Measurements from ENCODE around the gene TNIP3. TPM values are rescaled to one million over a fixed set of nuclear protein-coding genes. Genes with fewer than 3 reads are reported as not detected.

Gene TNIP3
- under 0.01 TPM in 2 replicates for total RNA-seq (ENCODE audit: low replicate concordance)

GRCh38 chr4:121164291-121164690, at the start of gene TNIP3:
TNIP3 (minus strand) TSS chr4:121164321; CDS start chr4:121164125, 196 bp downstream.

Other genes starting within 250 kb of the TNIP3 start
- gene PRDM5, start 241.6 kb downstream of the TNIP3 start, total RNA-seq (ENCODE audit: low replicate concordance), result 5.6 and 8.3 TPM in 2 replicates
- gene NDNF, start 91.8 kb downstream of the TNIP3 start, total RNA-seq (ENCODE audit: low replicate concordance), result not detected in 2 replicates
- gene QRFPR, start 216.7 kb upstream of the TNIP3 start, total RNA-seq (ENCODE audit: low replicate concordance), result not detected in 2 replicates